ENCODE measurements around the gene CACNA1A. TPM values are rescaled to one million over a fixed set of nuclear protein-coding genes. Genes with fewer than 3 reads are reported as not detected.
A peak's percentile ranks its signal among the peaks of the same experiment; 100 is the strongest.
"Not testable (repeated sequence)": the region's sequence is repeated elsewhere in the genome, so short reads cannot be mapped to it uniquely, and the experiment has no call there.

Gene CACNA1A
- total RNA-seq, 1 donor from 2014 or later: 7.7 TPM

GRCh38 chr19:13207237-13207845, 298.9 kb downstream of the CACNA1A start:
- H3K36me3 ChIP-seq: no peaks in the 10 kb centered on the region
- no peaks in the 10 kb centered on the region for H3K9me3 ChIP-seq
- H3K4me3 ChIP-seq: peak overlapping the region; percentile 64 to 80
- TF ChIP-seq CTCF (IDR thresholded peaks at IDR 0.05): no peak
- peaks cover 3 to 9% of the 10 kb centered on the region in 2 donors for H3K4me1 ChIP-seq
- DNase-seq (ENCODE audit: low spot score in 2 of 2): no peak
- intact Hi-C loops (cut with DNase I): loop anchor here (5.0 kb wide), 1 partner anchor 35 kb away; no protein-coding TSS in a partner anchor
- no peaks in the 10 kb centered on the region for H3K27me3 ChIP-seq
- peak overlapping the region; percentile 85 to 88 for H3K27ac ChIP-seq

GRCh38 chr19:13206587-13206986, 299.7 kb downstream of the CACNA1A start:
- TF ChIP-seq CTCF (IDR thresholded peaks at IDR 0.05): no peak
- Histone ChIP-seq H3K4me1 (peaks cover 3 to 9% of the 10 kb centered on the region in 2 donors), H3K27ac (peak overlapping the region; percentile 85 to 88), H3K9me3 (no peaks in the 10 kb centered on the region), H3K27me3 (no peaks in the 10 kb centered on the region), H3K36me3 (no peaks in the 10 kb centered on the region), H3K4me3 (peak overlapping the region in 1 of 2 donors; percentile 80)
- DNase-seq (ENCODE audit: low spot score in 2 of 2): no peak
- intact Hi-C loops (cut with DNase I): loop anchor here (5.0 kb wide), 1 partner anchor 34 kb away; no protein-coding TSS in a partner anchor

GRCh38 chr19:13202112-13202511, 304.2 kb downstream of the CACNA1A start:
- H3K4me3 ChIP-seq; H3K9me3 ChIP-seq; H3K36me3 ChIP-seq; H3K4me1 ChIP-seq; H3K27ac ChIP-seq; H3K27me3 ChIP-seq; DNase-seq (ENCODE audit: low spot score in 2 of 2); intact Hi-C loops (cut with DNase I): not testable (repeated sequence)

- Histone ChIP-seq H3K9me3 (no peaks in the 10 kb centered on the region), H3K36me3 (no peaks in the 10 kb centered on the region), H3K27ac (no peak overlapping the region), H3K27me3 (no peaks in the 10 kb centered on the region), H3K4me3 (no peak overlapping the region), H3K4me1 (no peaks in the 10 kb centered on the region)
- TF ChIP-seq CTCF (IDR thresholded peaks at IDR 0.05): no peak
- intact Hi-C loops (cut with DNase I): no loop called here
- no peak for DNase-seq (ENCODE audit: low spot score in 2 of 2)
Observed at GRCh38 chr19:13198634-13199033, 307.6 kb downstream of the CACNA1A start.

GRCh38 chr19:13195678-13196077, 310.6 kb downstream of the CACNA1A start:
- Histone ChIP-seq H3K4me3 (no peak overlapping the region), H3K9me3 (no peaks in the 10 kb centered on the region), H3K27ac (no peak overlapping the region), H3K36me3 (no peaks in the 10 kb centered on the region), H3K27me3 (no peaks in the 10 kb centered on the region), H3K4me1 (no peaks in the 10 kb centered on the region)
- no peak for TF ChIP-seq CTCF (IDR thresholded peaks at IDR 0.05)
- intact Hi-C loops (cut with DNase I): loop anchor here (1.0 kb wide), 1 partner anchor 66 kb away; no protein-coding TSS in a partner anchor
- DNase-seq (ENCODE audit: low spot score in 2 of 2): no peak

- intact Hi-C loops (cut with DNase I): no loop called here
- no peak overlapping the region for H3K4me3 ChIP-seq
- TF ChIP-seq CTCF (IDR thresholded peaks at IDR 0.05): no peak
Observed at GRCh38 chr19:13190781-13191540, 315.3 kb downstream of the CACNA1A start.

More at GRCh38 chr19:13190781-13191540, 315.3 kb downstream of the CACNA1A start:
- H3K36me3 ChIP-seq: no peaks in the 10 kb centered on the region
- no peaks in the 10 kb centered on the region for H3K9me3 ChIP-seq
- DNase-seq (ENCODE audit: low spot score in 2 of 2): no peak
- no peaks in the 10 kb centered on the region for H3K4me1 ChIP-seq
- H3K27ac ChIP-seq: no peak overlapping the region
- H3K27me3 ChIP-seq: no peaks in the 10 kb centered on the region

All from ascending aorta (tissue), 2 donors.